Parathyroid adenoma (tissue), 2 donors: Measurements from ENCODE around the gene RGS9BP.

Experiments used
- H2AFZ ChIP-seq: fragments of 300-600 bp; sonication (generic); one replicate; pipeline ENCODE4 v1.7.0; 2017; ENCODE audit warnings: antibody characterized with exemption, mild to moderate bottlenecking
- H3K27ac ChIP-seq: fragments of 300-600 bp; sonication (generic); one replicate; pipeline ENCODE4 v1.7.0; 2017
- H3K27me3 ChIP-seq: fragments of 300-600 bp; sonication (generic); one replicate; pipeline ENCODE4 v1.7.0; 2017; ENCODE audit warnings: low read length; ENCODE audit not compliant: control insufficient read depth, insufficient read depth
- H3K36me3 ChIP-seq: fragments of 300-600 bp; sonication (generic); one replicate; pipeline ENCODE4 v1.7.0; 2017; ENCODE audit warnings: low read length; ENCODE audit not compliant: control insufficient read depth, insufficient read depth
- H3K4me1 ChIP-seq: fragments of 300-600 bp; sonication (generic); one replicate; pipeline ENCODE4 v1.7.0; 2017; ENCODE audit warnings: control low read depth
- H3K4me2 ChIP-seq: fragments of 300-600 bp; sonication (generic); one replicate; pipeline ENCODE4 v1.7.0; 2017; ENCODE audit warnings: low read length
- H3K4me3 ChIP-seq: fragments of 300-600 bp; sonication (generic); one replicate; pipeline ENCODE4 v1.7.0; 2017; ENCODE audit warnings: low read depth, low read length
- H3K79me2 ChIP-seq: fragments of 300-600 bp; sonication (generic); one replicate; pipeline ENCODE4 v1.7.0; 2017; ENCODE audit warnings: control low read depth
- H3K9ac ChIP-seq: fragments of 300-600 bp; sonication (generic); one replicate; pipeline ENCODE4 v1.7.0; 2017; ENCODE audit warnings: mild to moderate bottlenecking
- H3K9me3 ChIP-seq: fragments of 300-600 bp; sonication (generic); one replicate; pipeline ENCODE4 v1.7.0; 2017; ENCODE audit warnings: low read length; ENCODE audit not compliant: control insufficient read depth
- CTCF ChIP-seq: fragments of 300-600 bp; sonication (generic); IDR thresholded peaks from one replicate; pipeline ENCODE4 v1.7.0; 2017; ENCODE audit warnings: antibody characterized with exemption, mild to moderate bottlenecking
- donor health status: primary hyperparathyroidism.

Gene RGS9BP

GRCh38 chr19:32717496-32717895, 41.8 kb downstream of the RGS9BP start:
- TF ChIP-seq CTCF, result no peak
- Histone ChIP-seq H3K27me3 (no peaks in the 10 kb centered on the region), H3K9me3 (no peaks in the 10 kb centered on the region), H3K4me2 (no peak overlapping the region), H3K4me3 (no peak overlapping the region), H3K27ac (no peak overlapping the region), H3K36me3 (no peaks in the 10 kb centered on the region), H3K9ac (no peak overlapping the region), H3K79me2 (no peaks in the 10 kb centered on the region), H3K4me1 (no peaks in the 10 kb centered on the region), H2AFZ (no peak overlapping the region)

DNA sequence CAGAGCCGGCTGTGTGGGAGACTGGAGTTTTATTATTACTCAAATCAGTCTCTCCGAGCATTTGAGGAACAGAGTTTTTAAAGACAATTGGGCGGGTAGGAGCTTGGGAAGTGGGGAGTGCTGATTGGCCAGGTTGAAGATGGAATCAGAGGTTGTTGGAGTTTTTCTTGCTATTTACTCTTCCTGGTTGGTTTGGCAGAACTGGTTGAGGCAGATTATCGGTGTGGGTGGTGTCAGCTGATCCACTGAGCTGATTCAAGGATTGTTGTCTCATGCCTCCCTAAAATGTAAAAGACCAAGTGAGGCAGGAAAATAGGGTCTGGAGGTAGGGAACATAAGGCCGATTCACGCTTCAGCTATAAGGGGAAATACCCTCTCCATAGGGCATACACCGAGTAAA, 42.6 kb downstream of the RGS9BP start:
- Histone ChIP-seq H3K4me2 (no peak overlapping the region), H3K9me3 (no peaks in the 10 kb centered on the region), H3K27ac (no peak overlapping the region), H3K36me3 (no peaks in the 10 kb centered on the region), H2AFZ (no peak overlapping the region), H3K4me1 (no peaks in the 10 kb centered on the region), H3K9ac (no peak overlapping the region), H3K79me2 (no peaks in the 10 kb centered on the region), H3K4me3 (no peak overlapping the region), H3K27me3 (no peaks in the 10 kb centered on the region)
- no peak for TF ChIP-seq CTCF

- Histone ChIP-seq H3K4me1 (no peaks in the 10 kb centered on the region), H3K4me3 (no peak within 1 kb of the TSS), H3K27me3 (no peaks in the 10 kb centered on the region), H3K9me3 (no peaks in the 10 kb centered on the region), H2AFZ (no peak within 1 kb of the TSS), H3K4me2 (no peak within 1 kb of the TSS), H3K9ac (no peak within 1 kb of the TSS), H3K36me3 (no peaks in the 10 kb centered on the region), H3K27ac (no peak within 1 kb of the TSS), H3K79me2 (no peaks in the 10 kb centered on the region)
- TF ChIP-seq CTCF, result no peak
These were observed 44.0 kb downstream of the RGS9BP start, which contains the start of gene TDRD12 for GRCh38 chr19:32719611-32720059. TSS of gene TDRD12 (plus strand) at chr19:32719767. CDS start at chr19:32720073, 306 bp downstream.

GRCh38 chr19:32720216-32720935, 44.7 kb downstream of the RGS9BP start:
- Histone ChIP-seq H2AFZ (no peak overlapping the region), H3K36me3 (no peaks in the 10 kb centered on the region), H3K4me1 (no peaks in the 10 kb centered on the region), H3K9ac (no peak overlapping the region), H3K27ac (no peak overlapping the region), H3K4me3 (no peak overlapping the region), H3K9me3 (no peaks in the 10 kb centered on the region), H3K79me2 (no peaks in the 10 kb centered on the region), H3K27me3 (no peaks in the 10 kb centered on the region), H3K4me2 (no peak overlapping the region)
- TF ChIP-seq CTCF, result no peak

DNA sequence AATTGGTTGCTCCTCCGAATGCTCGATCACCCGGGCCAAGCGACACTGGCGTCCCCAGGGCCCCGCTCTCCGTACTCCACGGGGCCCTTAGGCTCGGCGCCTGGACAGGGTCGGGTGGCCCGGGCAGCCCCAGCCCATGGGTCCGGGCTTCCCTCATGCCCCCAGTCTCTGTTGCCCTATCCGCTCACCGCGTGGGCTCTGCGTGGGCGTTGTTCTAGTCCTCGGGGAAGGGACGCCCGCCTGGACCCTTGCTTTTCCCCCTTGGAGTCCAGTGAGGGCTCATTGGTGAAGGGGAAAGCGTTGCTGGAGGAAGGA, 45.2 kb downstream of the RGS9BP start:
- no peaks in the 10 kb centered on the region for H3K4me1 ChIP-seq
- H3K27ac ChIP-seq, result no peak overlapping the region
- no peaks in the 10 kb centered on the region for H3K36me3 ChIP-seq
- no peak overlapping the region for H3K4me2 ChIP-seq
- TF ChIP-seq CTCF, result no peak
- H3K9ac ChIP-seq, result no peak overlapping the region
- H3K9me3 ChIP-seq, result no peaks in the 10 kb centered on the region
- no peak overlapping the region for H3K4me3 ChIP-seq
- H3K27me3 ChIP-seq, result no peaks in the 10 kb centered on the region
- no peaks in the 10 kb centered on the region for H3K79me2 ChIP-seq
- H2AFZ ChIP-seq, result no peak overlapping the region
